PFSK-1 (cell line): Measurements from ENCODE around the gene PICALM.

Experiments
- FOXP2 ChIP-seq: optimal IDR thresholded peaks from 2 replicates; pipeline ENCODE3; 2011; ENCODE audit warnings: borderline replicate concordance, control low read depth, inconsistent platforms; ENCODE audit not compliant: insufficient read depth; ENCODE audit errors: extremely low read length, extremely low read depth
- POLR2AphosphoS5 ChIP-seq: IDR thresholded peaks from 2 replicates; pipeline ENCODE4 v1.6.1; 2012; ENCODE audit warnings: low read depth, mild to moderate bottlenecking, control low read depth, low read length, moderate library complexity
- REST ChIP-seq, 2 experiments: IDR thresholded peaks; 2 replicates each; pipeline versions ENCODE4 v1.6.1 to v1.8.0; 2011 to 2012; ENCODE audit warnings: low read depth in 2 of 2, low read length in 2 of 2, control low read depth in 1 of 2, inconsistent platforms in 1 of 2, mild to moderate bottlenecking in 1 of 2, moderate library complexity in 1 of 2; ENCODE audit not compliant: insufficient read depth in 1 of 2
- SIN3A ChIP-seq: IDR thresholded peaks from 2 replicates; pipeline ENCODE4 v1.6.1; 2012; ENCODE audit warnings: mild to moderate bottlenecking, low read length, moderate library complexity, borderline replicate concordance; ENCODE audit not compliant: insufficient read depth
- TAF1 ChIP-seq: IDR thresholded peaks from 2 replicates; pipeline ENCODE4 v1.6.1; 2012; ENCODE audit warnings: low read length, control low read depth, borderline replicate concordance; ENCODE audit not compliant: insufficient read depth

PICALM gene

GRCh38 chr11:86108890-86109638 is 40.2 kb upstream of the PICALM start:
- TF ChIP-seq SIN3A: no peak
- no peak for TF ChIP-seq FOXP2
- no peak for TF ChIP-seq POLR2AphosphoS5
- no peak for TF ChIP-seq REST (IDR thresholded peaks at IDR 0.05; ENCODE audit: insufficient read depth in 1 of 2, low read depth in 2 of 2, low read length in 2 of 2)
- no peak for TF ChIP-seq TAF1

- TF ChIP-seq TAF1 (no peak), FOXP2 (no peak), REST (IDR thresholded peaks at IDR 0.05; ENCODE audit: insufficient read depth in 1 of 2, low read depth in 2 of 2, low read length in 2 of 2) (no peak), SIN3A (no peak), POLR2AphosphoS5 (no peak)
Observed at GRCh38 chr11:86108191-86108590, 39.3 kb upstream of the PICALM start.

- TF ChIP-seq REST (IDR thresholded peaks at IDR 0.05; ENCODE audit: insufficient read depth in 1 of 2, low read depth in 2 of 2, low read length in 2 of 2) (no peak), POLR2AphosphoS5 (no peak), SIN3A (no peak), TAF1 (no peak), FOXP2 (no peak)
Observed at GRCh38 chr11:86106916-86107315, 38.0 kb upstream of the PICALM start.

GRCh38 chr11:86103808-86104207 is 34.9 kb upstream of the PICALM start:
- TF ChIP-seq FOXP2 (no peak), POLR2AphosphoS5 (no peak), SIN3A (no peak), REST (IDR thresholded peaks at IDR 0.05; ENCODE audit: insufficient read depth in 1 of 2, low read depth in 2 of 2, low read length in 2 of 2) (no peak), TAF1 (no peak)
